Mesenteric fat pad (tissue), 1 donor: ENCODE measurements around the gene ACOT7. TPM values are rescaled to one million over a fixed set of nuclear protein-coding genes. Genes with fewer than 3 reads are reported as not detected.
"Not testable (repeated sequence)": the region's sequence is repeated elsewhere in the genome, so short reads cannot be mapped to it uniquely, and the experiment has no call there.

Experiments used
- DNase-seq: peaks from one replicate; pipeline ENCODE4 v3.0.0-alpha.2; 2020; ENCODE audit warnings: low spot score
- long read RNA-seq: library from polyadenylated mRNA; unstranded; transcript quantifications from one replicate; pipeline ENCODE4 v2.0.0, GENCODE V29; 2020
- total RNA-seq: library from RNA; stranded (reverse); fragmentation: NEBNext Ultra II Directional; extraction: Animal tissue kit (Norgen Biotek cat#: 25700); gene quantifications from one replicate; pipeline ENCODE4 v1.2.1, GENCODE V29; 2021
- donor health status: DM: yes; HTN: yes; CAD: no.

The ACOT7 gene, protein sequence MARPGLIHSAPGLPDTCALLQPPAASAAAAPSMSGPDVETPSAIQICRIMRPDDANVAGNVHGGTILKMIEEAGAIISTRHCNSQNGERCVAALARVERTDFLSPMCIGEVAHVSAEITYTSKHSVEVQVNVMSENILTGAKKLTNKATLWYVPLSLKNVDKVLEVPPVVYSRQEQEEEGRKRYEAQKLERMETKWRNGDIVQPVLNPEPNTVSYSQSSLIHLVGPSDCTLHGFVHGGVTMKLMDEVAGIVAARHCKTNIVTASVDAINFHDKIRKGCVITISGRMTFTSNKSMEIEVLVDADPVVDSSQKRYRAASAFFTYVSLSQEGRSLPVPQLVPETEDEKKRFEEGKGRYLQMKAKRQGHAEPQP
- total RNA-seq: 9.6 TPM
- long read RNA-seq, transcript ACOT7-210 (9 exons, 1,403 nt): major isoform, 17 of 21 reads
- long read RNA-seq, partial matches to known transcripts: 2 of 21 reads
- long read RNA-seq, other reads (novel, unspliced or antisense): 0 of 21 reads

- DNase-seq: peak; percentile 93
These were observed at the start of gene ACOT7 for GRCh38 chr1:6393400-6394187. ACOT7 (minus strand) TSS chr1:6393767; CDS start chr1:6393399, 368 bp downstream.

GRCh38 chr1:6441586-6441985 lies 48.0 kb upstream of the ACOT7 start:
- DNase-seq: no peak

- no peak for DNase-seq
These were observed 46.9 kb upstream of the ACOT7 start for GRCh38 chr1:6440198-6441126.

DNA sequence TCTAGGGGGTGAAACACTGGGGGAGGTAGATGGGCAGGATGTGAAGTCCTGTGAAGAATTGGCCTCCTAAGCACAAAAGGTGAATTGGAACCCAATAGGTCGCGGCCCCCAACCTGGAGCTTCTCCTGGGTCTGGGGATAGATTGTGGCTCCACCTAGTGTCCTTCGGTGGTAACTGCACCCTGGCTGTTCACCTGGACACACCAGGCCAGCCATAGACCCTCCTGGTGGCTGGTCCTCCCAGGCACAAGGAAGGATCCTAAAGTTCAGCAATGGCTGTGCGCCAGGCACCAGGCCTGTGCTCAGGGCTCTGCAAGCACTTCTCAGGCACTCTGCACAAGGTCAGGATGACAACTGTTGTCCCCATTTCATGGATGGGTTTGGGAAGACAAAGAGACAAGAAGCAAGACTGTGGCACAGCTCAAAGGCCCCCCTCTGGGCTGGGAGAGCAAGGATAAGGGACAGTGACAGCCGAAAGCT lies 44.5 kb upstream of the ACOT7 start:
- no peak for DNase-seq

GRCh38 chr1:6437012-6437700 lies 43.6 kb upstream of the ACOT7 start:
- DNase-seq: not testable (repeated sequence)

GRCh38 chr1:6436277-6436676 lies 42.7 kb upstream of the ACOT7 start:
- DNase-seq: not testable (repeated sequence)

- no peak for DNase-seq
These were observed 42.0 kb upstream of the ACOT7 start for GRCh38 chr1:6435547-6435946.

DNA sequence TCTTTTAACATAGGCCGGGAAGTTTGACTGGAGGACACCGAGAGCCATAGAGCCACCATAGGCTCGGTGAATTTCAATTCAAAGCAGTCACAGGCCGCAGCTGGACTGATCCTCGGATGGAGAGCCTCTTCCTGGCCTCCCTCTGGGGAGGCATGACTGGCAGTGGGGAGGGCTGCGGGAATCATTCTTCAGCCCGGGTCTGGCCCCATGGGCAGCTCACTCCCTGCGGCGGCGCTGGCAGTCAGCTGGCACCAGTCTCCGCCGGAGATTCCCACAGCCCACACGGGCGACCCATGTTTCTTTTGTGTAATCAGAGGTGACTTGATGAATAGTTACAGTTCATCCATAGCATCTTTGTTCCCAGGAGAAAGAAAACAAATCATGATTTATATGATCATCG lies 41.6 kb upstream of the ACOT7 start:
- no peak for DNase-seq

GRCh38 chr1:6434186-6434585 lies 40.6 kb upstream of the ACOT7 start:
- DNase-seq: no peak

DNA sequence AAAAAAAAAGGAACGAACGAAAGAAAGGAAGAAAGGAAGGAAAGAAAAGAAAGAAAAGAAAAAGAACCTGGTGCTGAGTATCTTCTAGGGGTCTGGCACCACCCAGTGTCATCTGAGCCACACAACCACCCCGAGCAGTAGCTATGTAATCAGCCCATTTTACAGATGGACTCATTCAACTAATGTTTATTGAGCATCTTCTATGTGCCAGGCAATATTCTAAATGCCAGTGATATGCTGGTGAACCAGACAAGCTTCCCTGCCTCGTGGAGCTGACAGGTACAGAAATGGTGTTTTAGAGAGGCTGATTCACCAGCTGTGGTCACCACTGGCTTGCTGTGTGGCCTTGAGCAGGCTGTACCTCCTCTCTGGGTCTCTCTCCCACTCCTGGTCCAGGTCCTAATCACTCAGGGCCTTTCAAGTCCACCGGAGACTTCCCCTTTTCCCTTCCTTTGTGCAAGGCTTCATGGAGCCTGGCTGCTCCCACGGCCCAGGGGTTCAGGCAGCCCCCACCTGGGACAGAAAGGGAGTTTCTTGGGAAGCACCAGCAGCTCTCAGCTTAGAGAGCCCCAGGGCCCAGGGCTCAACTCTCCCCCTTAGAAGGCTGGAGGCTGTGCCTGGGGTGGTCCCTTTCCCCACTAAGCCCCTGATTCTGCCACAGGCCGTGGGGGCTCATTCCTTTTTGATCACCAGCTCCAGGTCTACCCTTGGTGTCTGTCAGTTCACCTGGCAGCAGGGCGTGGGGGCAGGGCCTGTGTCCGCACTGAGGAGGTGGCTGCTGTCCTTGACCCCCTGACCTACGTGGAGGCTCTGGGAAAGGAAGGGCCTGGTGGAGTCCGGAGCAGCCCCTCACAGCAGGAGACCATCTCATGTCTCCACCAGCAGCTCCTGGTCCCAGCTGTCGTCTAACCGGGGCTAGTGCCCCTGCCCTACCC lies 38.3 kb upstream of the ACOT7 start:
- not testable (repeated sequence) for DNase-seq

- not testable (repeated sequence) for DNase-seq
These were observed 36.3 kb upstream of the ACOT7 start for GRCh38 chr1:6429660-6430411.

DNA sequence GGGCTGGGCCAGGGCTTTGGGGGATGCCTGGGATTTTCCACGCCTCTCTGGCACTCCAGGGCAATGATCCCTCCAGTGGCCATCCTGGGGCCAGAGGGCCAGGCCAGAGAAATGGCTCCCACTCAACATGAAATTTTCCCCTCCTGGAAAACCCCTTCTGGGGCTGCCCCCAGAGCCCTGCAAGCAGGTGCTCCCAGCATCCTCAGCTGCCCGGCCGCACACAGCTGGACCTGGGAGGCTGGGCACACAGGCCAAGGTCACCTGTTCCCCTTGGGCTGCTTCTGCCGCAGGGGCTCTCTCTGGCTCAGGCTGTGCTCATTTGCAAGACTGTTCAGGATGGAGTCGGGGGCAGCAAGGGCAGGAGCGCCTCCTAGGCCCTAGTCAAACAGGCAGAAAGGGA lies 34.9 kb upstream of the ACOT7 start:
- DNase-seq: not testable (repeated sequence)

DNA sequence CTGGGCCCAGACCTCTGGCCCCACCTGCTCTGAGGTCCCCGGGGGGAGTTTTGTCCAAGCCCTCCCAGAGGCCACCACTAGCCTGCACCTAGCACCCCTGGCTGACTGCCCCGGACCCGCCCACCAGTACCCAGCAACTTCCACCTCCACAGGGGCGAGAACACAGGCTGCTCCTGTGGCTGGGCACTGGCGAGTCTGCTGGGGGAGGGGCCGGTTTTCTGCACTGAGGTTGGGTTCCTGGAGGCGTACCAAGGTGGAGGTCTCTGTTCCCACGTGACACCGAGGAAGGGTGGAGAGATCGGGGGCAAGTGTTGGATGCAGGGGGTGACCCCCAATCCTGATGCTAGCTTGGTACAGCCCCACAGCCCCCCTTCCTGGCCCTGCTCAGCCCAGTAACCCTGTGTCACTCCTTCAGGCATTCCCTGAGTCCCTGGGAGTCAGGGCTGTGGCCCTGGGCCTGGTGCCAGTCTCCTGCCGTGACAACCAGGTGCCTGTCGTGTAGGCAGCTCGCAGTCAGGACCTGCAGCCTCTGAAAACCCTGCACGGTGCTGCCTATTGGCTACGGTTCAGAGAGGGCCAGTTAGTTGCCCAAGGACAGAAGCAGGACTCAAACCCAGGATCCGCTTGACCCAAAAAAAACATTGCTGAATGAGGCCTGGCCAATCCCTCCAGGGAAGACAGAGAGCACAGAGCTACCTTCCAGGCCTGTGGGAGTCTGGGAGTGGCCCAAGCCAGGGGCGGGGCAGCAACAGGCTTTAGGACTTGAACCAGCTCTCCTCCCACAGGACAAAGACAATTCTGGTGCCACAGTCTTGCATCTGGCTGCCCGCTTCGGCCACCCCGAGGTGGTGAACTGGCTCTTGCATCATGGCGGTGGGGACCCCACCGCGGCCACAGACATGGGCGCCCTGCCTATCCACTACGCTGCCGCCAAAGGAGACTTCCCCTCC lies 34.1 kb upstream of the ACOT7 start:
- no peak for DNase-seq

- DNase-seq: no peak
These were observed 33.4 kb upstream of the ACOT7 start for GRCh38 chr1:6426972-6427350.

GRCh38 chr1:6426277-6426971 lies 32.9 kb upstream of the ACOT7 start:
- DNase-seq: no peak

DNA sequence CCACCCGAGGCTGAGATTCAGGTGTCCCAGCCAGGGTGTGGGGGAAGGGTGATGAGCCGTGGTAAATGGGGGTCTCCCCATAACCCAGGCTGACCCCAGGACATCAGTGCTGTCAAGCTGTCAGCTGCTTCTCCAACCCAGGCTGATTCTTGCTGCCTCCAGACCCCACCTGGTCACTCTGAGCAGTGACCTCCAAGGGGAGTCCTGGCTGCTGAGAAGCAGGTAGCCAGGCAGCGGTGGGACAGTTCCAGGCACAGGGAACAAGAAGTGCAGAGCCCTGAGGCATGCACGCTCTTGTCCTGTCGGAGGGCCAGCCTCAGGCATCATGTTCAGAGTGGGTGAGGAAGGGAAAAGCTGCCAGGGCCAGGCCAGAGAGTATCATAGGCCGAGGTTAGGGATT lies 32.1 kb upstream of the ACOT7 start:
- DNase-seq: no peak
